Non-pigmented ciliary epithelial cell (primary cell): ENCODE results near the gene TBC1D3B.
"Not testable (repeated sequence)": the region's sequence is repeated elsewhere in the genome, so short reads cannot be mapped to it uniquely, and the experiment has no call there.

Experiments used
- DNase-seq: peaks from one replicate; pipeline ENCODE4 v3.0.0-alpha.2; 2010; ENCODE audit warnings: low read depth

TBC1D3B gene

DNA sequence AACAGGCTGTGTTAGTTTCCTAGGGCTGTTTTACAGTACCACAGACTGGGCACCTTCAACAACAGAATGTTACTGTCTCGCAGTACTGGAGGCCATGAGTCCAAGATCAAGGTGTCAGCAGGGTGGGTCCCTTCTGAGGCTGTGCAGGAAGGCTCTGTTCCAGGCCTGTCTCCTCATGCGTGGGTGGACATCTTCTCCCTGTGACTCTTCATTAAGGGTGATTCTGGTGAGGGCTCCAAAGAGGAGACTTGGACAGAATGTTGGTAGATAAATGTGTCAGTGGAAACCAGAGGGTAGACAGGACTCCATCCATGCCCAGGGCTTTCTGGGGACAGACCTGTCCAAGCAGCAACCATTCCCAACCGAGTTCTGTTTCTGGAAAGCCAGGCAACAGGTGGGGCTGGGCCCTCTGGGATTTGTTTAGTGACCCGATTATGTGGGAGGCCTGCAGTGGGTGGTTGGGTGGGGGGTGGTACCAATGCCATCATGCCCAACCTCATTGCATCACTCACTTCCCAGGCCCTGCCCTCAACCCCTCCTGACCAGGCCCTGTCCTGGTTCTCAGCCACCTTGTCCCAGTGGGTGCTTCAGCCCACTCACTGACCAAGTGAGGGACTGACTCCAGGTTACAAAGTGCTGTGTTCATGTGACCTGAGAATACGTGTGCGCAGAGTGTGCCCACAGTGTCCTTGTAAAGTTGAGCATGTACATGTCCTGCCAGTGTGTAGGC is 5.2 kb upstream of the TBC1D3B start:
- not testable (repeated sequence) for DNase-seq

DNA sequence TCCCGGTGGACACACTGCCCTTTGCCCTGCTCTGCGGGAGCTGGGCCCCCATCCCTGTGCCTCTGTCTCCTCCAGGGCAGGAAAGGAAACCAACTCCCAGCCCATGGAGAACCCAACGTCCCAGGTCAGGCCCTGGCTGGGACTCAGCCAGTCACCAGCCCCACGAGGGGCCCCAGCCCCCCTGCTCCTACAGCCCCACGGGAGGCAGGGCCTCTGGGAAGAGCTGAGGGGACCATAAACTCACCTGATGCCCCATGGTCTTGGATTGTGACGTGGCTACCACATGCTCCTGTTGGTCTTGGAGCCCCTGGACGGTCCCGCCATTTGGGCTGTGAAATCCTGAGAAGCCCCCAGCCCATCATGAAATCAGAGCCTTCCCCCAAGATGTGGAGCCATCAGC is 7.6 kb downstream of the TBC1D3B start:
- not testable (repeated sequence) for DNase-seq

DNA sequence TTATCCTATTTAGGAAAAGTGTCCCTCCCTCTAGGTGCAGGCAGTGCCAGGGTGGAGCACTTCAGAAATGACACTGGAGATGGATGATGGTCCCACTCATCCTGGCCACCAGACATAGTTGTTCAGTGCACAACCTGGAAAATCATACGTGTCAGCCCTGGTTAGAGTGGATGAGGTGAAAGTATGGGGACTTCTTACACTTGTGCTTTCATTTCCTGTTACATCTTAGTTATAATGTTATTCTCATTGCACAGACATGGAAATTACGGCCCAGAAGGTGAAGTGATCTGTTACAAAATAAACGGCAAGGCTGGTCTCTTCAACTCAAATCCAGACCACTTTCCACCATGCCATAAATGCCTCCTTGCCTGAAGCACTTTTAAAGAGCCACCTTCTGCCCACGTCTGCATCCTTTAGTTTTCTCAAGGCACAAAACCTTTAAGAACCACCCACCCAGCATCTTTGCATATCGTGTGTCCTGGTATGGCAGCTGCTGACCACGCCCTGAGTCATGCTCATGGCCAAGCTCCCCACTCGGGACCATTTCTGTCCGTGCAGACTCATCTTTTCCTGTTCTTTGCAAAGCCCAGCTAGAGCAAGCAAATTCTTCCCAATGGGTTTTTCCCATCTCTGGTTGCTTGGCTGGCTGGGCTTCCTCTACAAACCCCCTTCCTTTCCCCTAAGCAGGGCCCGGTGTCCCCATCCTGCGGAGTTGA is 22.4 kb downstream of the TBC1D3B start:
- no peak for DNase-seq

DNA sequence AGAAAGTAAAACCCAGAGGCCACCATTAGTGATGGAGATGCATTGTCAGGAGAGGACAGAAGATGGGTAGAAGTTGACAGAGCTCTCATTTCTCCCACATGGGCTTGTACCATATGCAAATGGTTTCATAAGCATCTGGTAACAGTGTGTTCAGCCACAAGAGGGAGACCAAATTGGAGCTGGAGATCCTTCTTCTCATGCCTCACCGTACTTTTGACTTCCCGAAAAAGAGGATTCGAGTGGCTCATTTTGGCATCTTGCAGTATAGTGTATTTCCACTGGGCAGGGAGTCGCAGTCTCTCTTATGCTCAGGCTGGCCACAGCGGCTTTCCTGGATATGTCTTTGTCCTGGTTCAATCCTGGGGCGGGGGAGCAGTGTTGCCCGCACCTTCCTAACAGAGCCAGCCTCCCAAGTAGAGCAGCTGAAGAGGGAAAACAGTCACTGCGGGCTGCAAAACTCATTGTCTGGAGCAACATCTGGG is 23.8 kb downstream of the TBC1D3B start:
- DNase-seq: no peak

DNA sequence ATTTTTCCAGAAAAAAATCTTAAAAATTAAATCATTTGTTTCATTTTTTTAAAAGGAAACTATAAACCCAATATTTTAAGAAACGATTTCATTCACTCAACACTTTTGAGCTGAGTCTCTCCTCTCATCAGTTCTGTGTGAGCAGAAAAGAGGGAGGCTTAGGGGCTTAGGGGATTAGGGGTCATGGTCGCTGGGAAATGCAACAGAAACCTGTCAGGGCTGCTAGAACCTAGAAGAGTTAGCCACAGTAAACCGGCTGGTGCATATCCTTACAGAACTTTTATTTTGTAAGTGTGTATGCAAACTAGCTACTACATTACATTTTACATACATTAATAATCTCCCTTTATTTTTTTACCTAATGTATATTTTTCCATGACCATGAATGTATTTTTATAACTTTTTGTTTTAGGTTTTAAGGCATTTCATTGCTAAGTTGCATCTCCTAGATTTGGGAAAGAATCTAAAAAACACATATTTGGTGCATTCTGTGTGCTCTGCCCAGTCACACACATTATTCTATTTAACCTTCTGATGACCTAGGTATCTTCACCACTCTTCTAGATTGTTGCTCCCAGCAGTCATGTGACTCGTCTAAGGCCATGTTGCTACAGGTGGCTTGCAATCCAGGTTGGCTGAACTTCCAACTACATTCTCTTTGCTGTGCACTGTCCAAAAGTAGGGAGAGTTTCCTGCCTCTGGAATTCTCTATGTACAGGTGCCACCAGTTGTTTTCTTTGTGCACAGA is 24.4 kb downstream of the TBC1D3B start:
- no peak for DNase-seq

DNA sequence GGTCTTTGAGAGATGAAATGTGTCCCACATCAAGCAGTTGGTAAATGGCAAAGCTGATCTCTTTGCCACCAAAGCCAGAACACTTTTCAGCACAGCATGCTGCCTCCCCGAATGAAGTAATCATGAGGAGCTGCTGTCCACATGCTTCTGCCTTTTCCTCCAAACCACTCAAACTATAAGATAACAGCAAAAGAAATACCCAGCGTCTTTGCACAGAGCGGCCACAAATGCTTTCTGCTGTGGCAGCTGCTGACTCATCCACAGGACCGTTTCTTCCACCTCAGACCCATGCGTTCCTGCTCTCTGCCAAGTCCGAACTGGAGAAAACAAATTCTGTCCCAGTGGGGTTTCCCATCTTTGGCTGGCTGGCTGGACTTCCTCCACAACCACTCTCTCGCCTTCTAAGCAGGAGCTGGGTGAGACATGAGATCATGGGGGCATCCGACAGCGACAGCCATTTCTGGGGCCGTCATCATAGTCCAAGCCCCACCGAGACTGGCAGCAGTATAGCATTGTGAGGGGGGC is 27.1 kb downstream of the TBC1D3B start:
- DNase-seq: peak; percentile 15

DNA sequence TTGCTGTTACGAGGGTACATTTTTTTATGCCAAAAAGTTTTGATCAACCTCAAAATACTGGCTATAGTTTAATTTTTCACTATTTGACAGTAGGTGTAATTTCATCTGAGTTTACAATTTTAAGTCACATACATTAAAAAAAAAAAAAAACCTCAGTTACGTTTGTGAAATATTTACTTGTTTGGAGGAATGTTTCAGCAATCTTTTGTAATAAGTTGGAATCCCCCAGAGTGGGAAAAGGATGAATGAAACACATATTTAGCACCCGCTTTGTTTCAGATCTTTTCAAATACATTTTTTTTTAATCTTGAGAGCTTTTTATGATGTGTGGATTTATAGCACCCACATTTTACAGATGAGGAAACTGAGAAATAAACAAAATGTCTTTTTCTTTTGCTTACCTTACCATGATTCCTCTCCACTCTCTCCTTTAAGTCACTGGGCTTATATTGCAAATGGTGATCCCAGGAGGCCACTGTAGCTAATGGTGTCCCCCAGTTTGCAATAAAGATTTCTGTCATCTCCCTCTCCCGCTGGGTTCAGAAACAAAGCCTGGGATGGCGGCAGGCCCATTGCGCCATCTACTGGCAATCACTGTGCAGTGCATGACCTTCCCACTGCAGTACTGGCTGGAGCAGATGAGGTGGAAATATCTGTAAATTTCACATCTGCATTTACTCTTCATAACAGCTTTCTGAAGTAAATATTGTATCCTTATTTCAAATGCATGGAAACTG is 27.7 kb downstream of the TBC1D3B start:
- DNase-seq: no peak

DNA sequence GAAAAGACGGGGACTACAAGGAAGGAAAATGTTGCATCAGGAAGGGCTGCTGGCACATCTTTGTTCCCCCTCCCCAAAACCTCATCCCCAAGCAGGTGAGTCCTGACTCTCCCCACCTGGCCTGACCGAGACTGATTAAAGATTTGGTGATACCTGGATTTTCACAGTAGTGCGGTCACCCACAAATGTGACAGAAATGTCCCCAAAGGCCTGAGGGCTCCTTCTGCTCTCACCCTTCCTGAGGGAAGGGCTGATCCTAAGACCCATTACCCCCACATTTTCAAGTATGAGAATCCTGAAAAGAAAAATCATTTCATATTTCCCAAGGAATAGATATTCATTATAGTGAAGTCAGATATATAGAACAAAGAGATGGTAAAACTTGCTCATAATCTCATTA is 28.8 kb downstream of the TBC1D3B start:
- DNase-seq: no peak

DNA sequence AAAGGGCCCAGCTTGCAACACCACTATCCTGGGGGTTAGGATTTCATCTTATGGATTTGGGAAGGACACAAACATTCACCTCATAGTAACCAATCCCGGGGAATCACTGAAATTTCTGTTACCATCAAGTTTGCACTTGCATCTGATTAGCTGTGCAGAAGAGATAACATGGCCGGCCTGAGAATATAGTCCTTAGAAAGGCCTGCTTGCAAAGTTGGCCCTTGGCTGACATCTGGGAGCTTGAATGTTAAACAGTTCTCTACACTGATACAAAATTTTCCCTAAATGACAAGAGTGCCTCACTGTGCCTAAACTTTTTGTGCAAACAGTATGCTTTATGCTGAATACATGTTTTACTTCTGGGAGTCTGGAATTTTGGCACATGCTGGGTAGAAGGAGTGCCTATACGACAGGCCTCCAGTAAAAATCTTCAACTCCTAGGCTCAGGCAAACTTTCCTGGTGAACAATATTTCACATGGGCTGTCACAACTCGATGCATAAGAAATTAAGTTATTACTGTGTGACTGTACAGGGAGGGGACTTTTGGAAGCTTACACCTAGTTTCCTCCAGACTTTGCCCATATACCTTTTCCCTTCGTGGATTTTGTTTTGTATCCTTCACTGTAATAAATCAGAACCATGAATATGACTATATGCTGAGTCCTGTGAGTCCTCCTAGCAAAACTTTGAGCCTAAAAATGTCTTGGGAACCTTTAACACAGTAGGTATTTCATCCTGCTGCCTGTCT is 31.3 kb downstream of the TBC1D3B start:
- DNase-seq: no peak

DNA sequence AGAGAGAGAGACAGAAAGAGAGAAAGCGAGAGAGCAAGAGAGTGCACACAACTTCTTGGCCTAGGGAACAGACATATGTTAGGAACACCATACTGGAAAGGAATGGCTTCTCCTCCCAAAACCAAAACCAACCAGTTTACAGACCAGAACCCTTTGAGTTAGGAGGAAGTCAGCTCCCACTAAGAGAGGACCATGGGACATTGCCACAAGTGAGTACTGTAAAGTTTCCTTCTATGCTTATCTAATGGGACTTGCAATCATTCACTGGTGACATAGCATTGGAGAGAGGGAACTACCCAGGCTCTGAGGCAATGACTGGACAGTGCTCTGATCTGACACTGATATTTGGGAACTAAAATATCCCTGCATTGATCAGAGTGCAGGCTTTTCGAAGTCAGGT is 32.4 kb downstream of the TBC1D3B start:
- DNase-seq: no peak

DNA sequence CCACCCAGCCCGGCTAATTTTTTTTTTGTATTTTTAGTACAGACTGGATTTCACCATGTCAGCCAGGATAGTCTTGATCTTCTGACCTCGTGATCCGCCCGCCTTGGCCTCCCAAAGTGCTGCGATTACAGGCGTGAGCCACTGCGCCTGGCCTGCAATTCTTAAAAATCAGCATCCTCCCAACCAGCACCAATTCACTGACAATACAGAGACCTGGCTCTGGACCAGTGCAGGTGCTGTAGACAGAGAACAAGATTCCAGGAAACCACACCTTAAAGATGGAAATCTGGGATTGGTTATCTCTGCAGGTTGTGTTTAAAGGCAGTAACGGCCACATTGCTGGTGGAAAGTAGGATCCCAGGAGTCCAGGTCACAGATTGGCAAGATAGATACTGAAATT is 33.6 kb downstream of the TBC1D3B start:
- DNase-seq: no peak

DNA sequence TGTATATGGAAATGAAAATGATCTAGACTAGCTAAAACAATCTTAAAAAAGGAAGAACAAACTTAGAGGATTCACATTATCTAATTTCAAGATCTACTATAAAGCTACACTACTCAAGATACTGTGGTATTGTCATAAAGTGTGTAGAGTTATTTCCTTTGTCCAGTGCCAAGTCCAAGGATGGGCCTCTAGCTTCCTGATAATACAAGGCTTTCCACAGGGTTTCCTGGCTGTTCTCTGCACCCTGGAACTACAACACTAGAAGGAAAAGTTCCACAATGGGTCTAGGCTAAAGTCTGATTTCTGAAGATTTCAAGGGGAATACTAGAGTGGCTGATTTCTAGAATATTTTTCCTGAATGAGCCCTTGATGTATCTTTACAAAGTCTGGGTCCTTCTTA is 34.2 kb downstream of the TBC1D3B start:
- no peak for DNase-seq

DNA sequence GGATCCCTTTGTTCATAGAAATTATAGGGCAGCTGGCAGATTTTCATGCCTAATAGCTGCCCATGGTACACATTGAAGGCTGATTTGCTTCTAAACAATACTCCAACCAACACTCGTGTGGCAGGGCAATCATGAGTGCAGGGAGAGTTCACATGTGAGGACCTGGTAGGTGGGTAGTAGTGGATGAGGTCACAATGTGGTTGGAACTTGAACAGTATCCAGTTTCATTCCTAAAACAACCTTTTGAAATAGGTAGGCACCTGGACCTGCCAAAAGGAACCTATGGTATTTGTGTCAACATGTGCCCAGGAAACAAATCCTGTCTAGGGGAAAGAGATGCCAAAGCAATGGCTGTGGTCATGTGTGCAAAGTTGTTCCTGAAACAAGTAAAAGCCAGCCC is 40.0 kb downstream of the TBC1D3B start:
- no peak for DNase-seq

DNA sequence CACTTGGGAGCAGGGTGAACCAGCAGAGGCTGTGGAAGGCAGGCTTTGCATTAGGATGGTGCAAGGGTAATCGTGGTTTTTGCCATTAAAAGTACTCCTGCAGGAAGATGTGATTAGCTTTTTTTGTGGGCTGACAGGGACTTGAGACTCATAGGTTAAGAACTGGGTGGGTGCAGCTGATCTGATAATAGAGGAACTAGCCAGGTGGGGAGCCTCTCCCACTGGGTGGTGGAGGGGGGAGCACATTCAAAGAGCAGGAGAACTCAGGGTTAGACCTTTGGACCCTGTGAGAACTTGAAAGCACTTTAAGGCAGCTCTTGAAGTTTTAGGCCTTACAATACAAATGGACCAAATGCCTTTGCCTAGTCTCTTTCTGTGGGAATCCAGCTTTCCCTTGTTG is 40.4 kb downstream of the TBC1D3B start:
- DNase-seq: no peak

DNA sequence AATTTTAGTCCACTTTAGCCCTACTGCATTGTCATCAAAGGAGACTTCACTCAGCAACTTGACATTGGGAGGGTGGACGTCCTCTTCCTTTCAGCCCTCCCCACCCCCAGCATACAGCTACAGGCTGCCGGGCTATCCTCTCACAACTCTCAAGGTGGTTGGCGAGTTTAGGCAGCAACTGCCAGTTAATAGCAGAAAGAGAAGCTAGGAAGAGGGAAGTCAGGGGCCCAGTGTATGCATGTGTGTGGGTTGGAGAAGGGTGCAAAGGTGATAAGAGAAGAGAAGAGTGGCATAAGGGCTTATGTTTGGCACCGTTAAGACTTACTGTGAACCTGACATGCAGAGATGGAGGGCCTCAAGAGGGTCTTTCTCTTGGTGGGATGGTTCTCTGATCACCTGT is 41.0 kb downstream of the TBC1D3B start:
- no peak for DNase-seq

DNA sequence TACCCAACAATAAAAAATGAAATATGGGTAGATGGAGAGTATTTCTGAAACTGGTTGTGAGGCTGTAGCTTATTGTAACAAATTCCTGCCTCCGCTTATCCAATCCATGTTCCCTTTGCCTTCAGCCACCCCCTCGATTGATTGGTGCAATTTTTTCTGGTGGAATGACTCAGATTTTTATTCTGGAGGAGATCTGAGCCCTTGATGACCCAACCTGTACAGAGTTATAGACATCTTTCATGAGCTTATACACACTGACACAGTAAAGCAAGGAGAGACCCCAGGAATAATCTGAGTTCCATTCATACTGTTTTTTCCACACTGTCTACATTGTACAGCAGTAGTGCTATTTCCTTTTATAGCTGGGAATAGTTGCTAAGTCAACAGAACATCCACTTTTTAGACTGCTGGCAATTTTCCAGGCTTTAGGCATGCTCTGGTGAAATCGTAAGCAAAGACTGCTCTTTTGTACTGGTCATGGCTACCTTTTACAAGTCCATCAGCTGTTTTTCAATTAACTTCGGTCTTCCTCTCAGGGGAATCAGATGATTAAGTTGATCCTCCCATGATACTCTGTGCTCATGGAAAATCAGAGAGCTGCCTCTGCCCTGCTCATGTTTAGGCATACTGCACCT is 42.7 kb downstream of the TBC1D3B start:
- DNase-seq: no peak

DNA sequence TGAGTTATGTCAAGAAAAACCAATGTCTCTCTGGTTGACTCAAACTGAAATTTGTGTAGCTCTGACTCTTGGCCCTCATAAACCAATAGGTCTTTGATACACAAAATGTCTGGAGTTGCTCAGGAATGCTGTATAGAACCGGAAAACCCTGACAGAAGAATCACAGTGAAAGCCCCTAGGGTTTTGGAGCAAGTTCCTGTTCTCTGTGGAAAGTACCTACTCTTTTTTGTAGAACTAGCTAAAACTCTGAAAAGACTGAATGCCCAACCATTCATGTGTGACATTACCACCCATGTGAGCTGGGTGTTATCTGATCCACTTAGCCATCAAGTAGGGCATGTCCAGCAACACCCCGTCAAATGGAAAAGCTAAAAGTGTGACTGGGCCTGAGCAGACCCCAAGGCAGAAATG is 44.0 kb downstream of the TBC1D3B start:
- DNase-seq: no peak

DNA sequence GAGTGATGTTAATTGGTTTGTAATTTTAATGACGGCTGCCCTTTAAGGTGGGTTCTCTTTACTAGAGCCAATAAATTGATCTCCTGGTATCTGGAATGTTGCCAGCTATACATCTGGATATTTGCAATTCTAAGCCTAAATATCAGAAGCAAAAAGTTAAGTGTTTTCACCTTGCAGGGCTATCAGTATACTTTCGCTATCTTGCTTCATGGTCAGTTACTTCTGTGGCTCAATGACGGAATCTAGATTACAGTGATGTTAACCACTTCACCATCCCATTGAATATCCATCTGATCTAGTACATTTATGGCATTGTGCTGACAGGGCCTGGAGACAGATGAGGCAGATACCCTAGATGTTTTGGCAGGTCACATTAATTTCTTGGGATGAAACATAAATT is 44.5 kb downstream of the TBC1D3B start:
- DNase-seq: no peak

DNA sequence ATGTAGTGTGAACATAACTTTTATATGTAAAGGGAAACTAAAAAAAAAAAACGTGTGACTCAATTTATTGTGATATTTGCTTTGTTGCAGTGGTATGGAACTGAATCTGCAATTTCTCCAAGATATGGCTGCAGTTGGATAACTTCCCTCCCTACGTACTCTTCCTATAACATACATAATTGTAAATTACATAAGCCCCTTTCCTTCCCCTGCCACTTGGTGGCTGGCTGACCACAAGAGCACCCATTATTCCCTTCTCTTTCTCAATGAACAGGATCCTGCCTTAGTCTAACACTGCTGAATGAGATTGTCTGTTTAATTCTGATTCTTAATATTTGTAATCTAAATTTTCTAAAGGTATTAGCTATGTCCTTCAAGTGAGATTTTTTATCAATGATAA is 45.0 kb downstream of the TBC1D3B start:
- DNase-seq: no peak

DNA sequence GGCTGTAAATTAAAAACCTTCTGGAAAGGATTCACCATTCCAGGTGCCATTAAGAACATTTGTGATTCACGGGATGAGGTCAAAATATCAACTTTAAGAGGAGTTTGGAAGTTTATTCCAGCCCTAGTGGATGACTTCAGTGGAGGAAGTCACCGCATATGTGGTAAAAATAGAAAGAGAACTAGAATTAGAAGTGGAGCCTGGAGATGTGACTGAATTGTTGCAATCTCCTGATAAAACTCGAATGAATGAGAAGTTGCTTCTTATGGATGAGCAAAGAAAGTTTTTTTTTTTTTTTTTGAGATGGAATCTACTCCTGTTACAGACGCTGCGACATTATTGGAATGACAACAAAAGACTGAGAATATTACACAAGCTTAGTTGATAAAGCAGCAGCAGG is 46.1 kb downstream of the TBC1D3B start:
- DNase-seq: no peak

DNA sequence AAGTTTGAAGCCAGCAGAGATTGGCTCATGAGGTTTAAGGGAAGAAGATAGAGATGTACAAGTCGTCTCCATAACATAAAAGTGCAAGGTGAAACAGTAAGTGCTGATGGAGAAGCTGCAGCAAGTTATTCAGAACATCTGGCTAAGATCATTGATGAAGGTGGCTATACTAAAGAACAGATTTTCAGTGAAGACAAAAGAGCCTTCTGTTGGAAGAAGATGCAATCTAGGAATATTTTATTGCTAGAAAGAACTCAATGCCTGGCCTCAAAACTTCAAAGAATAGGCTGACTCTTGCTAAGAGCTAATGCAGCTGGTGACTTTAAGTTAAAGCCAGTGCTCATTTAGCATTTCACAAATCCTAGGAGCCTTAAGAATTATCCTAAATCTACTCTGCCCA is 46.8 kb downstream of the TBC1D3B start:
- no peak for DNase-seq
